Stimulated activated CD8-positive, alpha-beta memory T cell treated with anti-CD3 and anti-CD28 coated beads, Interleukin-4, amount 100 ng/mL, for 1 hour (primary cell): ENCODE measurements around the gene GPR161.
"Not testable (repeated sequence)": the region's sequence is repeated elsewhere in the genome, so short reads cannot be mapped to it uniquely, and the experiment has no call there.

Source experiments
- DNase-seq, 2 donors: peaks; one replicate each; pipeline ENCODE4 v3.0.0-alpha.2; 2020; ENCODE audit warnings: low read depth in 2 of 2, low spot score in 1 of 2

The GPR161 gene

GRCh38 chr1:168088511-168089325, 48.0 kb downstream of the GPR161 start:
- DNase-seq = no peak

DNA sequence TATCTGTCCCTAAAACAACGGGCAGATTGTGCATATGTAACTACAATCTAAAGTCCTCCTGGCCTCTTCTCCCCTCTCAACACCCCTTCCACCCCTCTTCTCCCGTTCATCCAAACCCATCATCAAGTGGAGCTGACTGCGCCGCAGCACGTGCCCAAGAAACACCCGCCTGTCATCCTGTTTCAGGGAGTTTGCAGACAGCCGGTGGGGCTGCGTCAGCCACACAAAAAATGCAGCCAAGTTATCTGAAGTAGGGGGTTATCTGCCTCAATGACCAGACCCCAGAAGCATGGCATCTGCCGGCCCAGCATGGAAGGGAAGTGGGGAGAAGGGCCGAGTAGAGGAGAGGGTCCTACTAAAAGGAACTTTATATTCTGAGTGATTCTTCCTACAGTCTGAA, 49.0 kb downstream of the GPR161 start:
- no peak for DNase-seq

DNA sequence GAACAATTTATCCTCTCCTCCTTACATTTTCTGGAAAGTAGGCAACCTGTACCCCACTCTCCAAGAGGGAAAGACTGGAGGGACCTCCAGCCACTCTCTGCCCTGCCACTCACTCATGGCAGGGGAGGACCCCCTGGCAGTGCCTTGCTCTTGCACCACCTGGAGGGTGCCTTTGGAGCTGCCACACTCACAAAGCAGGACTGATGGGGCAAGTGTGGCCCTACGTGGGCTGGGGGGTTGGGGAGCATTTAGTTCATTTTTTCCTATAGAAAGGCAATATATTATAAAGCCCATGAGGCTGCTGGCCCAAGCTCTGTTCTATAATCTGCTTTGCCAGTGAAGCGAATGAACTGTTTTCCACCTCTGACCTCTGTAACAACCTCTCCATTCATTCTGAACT, 50.3 kb downstream of the GPR161 start:
- no peak for DNase-seq

DNA sequence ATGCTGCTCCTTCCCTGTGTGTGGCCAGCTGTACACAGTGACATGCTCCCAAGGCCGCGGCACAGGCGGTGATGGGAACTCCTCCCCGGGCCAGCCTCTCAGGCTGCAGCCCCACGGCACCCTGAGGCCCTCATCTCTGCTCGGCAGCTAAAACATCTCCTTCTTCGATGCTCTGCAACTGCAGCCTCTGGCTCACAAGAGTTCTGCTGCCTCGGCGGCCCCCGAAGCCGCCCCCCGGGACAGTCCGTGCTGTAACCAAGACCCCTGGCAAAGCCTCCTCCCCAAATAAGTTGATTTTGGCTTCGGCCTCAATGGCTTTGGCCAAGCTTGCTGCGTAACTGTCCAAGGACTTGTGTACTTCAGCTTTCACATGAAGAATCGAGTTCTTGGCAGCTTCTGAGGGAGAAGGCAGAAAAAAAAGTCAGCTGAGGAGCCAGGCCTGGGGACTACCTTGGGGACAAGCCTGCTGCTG, 51.3 kb downstream of the GPR161 start:
- no peak for DNase-seq

DNA sequence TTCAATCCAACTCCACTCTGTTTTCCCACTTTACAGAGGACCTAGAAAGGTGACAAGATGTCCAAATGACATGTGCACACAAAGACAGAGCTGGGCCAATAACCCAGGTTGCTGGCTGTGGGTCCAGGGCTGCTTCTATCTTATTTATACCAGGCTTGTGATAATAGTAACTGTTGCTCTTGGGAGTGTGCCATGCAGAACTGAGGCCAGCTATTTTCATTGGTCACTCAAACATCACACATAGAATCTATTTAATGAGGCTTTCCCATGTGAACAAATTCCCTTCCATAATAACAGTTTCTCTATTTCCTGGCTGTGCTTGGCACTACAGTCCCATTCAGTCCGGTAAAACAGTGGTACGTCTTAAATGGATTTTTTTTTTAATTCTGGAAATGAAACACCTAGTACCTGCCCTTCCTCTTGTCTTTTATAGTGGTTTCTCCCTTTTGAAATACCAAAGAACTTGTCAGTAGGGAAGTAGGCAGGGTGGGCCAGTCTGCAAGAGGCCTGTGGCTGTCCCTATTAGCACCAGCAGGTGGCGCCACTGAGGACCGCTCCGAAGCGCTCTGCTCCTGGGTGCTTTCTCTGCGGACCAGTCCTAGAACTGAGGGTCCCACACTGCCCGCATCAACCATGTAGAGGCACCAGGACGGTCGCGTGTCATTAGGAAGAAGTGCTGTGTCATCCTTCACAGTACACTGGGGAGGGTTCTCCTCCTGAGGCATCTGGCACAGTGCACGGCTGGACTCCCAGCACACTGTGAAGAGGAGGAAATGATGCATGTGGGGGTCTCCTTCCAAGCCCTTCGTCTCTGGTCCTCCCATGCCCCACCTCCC, 52.1 kb downstream of the GPR161 start:
- peak; percentile 19 to 22 for DNase-seq

DNA sequence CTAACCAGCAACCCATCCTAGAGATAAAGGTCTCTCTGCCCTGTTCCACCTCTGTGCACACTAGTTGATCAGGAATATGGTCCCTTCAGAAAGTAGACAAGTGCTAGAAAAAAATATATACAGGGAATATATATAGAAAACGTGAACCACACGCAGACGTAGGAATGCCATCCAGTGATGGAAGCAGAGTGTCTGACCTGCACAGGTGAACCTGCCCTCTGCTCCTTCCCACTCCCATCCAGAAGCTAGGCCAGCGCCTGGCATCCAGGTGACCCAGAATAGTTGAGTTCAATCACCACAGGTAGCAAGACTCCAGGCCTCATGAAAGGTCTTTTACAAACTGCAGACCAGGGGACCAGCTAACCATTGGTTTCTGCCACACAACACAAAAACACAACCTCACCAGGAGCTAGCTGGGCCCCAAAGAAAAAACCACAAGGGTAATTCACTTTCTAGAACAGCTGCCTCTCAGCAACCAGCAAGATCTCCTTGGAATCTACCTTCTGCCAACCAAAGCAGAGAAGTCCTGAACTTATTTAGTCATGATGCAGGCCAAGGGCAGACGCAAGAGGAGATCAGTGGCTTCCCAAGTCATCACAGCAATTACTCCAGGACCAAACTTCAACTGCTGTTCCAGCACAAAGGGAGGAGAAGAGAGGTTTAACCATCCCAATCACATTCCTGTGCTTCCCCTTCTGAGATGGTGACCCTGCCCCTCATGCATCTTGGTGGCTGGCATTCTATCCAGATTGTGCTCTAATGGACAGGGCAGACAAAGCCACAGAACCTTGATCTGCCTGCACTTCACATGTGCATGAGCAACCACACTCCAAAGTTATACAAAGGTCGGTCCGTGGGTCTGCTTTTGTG, 53.0 kb downstream of the GPR161 start:
- DNase-seq = no peak

DNA sequence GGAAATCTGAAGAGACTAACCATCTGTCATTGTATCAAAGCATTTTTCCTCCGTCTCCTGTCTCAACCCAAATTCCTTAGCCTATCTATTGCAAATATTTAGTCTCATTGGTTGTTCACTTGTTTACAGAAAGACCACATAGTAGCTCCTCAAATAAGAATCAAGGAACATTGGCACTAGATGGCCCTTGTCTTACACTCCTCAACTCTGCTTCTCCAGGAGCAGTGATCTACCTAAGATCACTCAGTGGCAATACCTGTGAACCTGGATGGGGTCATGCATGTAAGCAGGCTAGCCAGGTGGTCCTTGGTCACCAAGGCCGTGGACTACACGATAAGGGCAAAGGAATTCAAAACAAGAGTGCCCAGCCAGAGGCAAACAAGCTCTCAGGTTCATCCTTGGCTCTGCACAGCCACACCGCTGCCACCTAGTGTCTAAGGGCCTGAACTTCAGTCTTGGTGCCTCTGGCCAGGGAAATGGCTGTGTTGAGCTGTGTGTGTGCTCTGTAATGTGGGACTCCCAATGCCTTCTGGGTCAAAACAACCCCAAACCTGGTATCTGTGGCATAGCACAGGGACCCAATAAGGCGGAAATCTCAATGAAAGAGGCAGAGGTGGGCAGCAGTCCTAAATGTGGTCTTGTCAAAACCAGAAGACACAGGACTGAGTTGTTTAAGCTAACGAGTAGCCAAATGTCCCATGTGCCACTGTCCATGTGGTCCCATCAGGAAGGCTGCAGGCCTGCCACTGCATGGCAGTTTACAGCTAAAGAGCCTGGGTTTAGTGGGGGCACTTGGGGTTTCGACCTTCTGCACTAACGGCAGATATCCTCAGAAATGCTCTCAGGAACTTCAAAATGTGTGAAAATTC, 54.5 kb downstream of the GPR161 start:
- peak; percentile 17 to 38 for DNase-seq

DNA sequence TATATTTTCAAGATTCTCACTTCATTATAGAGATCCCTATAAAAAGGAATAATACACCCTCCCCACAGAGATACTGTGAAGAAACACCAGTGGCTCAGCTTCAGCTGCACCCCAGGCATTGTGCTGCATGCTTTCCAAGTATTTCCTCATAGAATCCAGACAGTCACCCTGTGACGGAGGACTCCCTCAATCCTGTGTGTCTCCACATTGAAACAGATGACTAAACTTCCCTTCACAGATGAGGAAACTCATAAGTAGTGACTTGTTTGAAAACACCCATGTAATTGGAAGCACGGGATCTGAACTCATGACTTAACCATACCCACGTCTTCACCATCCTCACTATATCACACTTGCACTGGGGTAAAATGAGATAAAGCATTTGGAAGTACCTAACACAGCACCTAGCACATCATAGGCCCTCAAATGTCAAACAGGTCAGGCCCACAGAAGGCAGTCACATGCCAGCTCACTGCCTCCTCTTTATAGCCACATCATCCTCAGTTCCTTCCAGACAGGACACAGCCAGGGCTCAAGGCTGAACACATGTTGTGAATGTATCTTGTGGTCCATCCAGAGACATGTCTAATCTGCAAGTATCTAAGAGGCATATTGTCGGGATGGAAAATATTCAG, 55.2 kb downstream of the GPR161 start:
- DNase-seq = no peak

DNA sequence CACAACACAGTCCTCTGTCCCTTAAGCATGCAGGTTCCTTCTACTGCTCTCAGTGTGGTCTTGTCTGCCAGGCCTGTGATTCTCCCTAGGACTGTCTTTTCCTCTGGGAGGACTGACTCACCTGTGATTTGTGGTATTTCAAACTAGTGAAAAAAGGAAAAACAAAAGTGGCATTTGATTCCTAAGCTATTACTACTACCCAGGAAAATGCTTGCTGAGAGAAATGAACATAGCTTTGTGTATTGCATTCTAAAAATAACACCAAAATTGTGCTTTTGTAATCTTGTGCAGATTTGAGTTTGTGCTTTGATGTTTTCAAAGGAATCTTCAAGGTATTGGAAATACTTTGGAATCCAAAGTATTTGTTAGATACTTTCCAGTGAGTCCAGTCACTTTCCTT, 57.0 kb downstream of the GPR161 start:
- DNase-seq = no peak

- DNase-seq = no peak
These were observed 67.3 kb downstream of the GPR161 start for GRCh38 chr1:168069384-168069783.

GRCh38 chr1:168065506-168065905, 71.2 kb downstream of the GPR161 start:
- no peak for DNase-seq

- no peak for DNase-seq
These were observed 72.5 kb downstream of the GPR161 start for GRCh38 chr1:168064216-168064615.

GRCh38 chr1:168057921-168058320, 78.8 kb downstream of the GPR161 start:
- no peak for DNase-seq

DNA sequence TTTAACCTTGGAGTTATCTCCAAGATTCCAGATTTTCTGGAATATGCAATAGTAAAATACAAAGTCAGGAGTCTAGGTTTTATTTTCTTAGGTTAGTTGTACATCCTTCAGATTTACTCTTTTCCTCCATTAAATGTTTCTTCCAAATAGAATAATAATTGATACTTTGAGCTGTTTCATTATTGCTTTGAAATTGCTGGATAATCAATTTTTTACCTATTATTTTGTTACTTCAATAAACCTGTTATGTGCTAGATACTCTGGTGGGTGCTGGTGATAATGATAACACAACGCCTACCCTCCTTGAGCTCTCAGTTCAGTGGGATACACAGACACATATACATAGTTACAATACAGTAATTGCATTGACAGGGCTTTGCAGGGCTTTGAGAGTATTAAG, 79.4 kb downstream of the GPR161 start:
- no peak for DNase-seq

DNA sequence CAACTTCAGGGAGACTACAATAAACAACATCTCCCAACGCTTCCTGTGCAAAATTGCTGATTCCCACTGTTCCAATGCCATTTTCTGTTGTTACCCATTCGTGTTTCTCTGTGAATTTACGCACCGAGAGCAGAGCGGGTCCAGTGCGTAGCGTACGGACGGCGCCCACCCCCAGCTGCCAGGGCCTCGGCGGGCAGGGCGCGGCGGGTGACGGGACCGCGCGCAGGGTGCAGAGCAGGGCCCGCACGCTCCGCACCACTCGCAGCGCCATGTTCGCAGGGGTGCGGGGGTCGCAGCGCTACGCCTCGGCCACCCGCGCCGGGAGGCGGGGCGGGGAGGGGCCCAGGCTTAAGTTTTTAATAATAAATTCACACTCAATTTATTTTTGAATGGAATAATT, 80.6 kb downstream of the GPR161 start:
- not testable (repeated sequence) for DNase-seq

DNA sequence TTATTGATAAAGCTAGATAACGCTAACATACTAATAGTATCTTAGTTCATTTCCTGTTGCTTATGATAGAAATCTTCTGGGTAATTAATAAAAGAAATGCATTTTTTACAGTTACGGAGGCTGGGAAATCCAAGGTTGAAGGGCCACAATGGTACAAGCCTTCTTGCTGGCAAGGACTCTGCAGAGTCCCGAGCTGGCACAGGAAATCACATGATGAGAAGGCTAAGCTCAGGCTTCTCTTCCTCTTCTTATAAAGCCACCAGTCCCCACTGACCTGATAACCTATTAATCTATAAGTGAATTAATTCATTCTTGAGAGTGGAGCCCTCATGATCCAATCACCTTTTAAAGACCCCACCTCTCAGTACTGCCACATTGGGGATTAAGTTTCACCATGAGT, 82.6 kb downstream of the GPR161 start:
- no peak for DNase-seq

DNA sequence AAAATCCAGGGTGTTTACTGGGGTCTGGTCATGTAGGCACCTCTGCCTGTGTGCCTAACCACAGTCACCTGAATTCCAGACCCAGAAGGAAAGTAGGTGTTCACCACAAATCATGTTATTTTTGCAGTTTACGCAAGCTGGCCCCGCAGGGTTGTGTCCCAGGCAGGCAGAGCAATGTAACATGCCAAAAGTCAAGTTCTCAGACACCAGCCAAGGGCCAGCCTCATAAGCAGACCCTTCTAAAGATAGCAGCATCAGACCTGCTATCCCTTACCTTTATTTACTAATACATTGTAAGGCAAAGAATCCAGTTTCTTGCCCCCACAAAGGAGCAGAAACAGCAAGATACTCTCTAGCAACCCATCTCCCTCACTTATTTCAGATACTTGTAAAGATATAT, 83.0 kb downstream of the GPR161 start:
- DNase-seq = no peak

DNA sequence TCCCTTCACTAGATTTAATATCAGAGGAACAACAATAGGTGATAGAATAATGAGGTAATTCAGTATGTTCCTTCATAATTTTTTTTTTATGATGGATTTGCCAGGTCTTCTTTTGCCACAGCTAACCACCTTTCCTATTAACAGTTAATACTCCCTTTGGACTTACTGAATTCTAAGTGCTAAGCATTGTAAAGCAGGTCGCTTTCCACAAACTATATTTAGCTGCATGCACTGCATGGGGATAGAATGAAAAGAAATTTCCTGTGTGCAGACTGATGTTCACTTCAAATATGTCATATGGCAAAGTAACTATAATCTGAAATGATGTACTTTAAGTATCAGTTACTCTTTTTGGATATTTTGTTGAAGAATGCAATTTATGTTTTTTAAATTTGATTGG, 85.8 kb downstream of the GPR161 start:
- no peak for DNase-seq

GRCh38 chr1:168050307-168050706, 86.4 kb downstream of the GPR161 start:
- DNase-seq = no peak

DNA sequence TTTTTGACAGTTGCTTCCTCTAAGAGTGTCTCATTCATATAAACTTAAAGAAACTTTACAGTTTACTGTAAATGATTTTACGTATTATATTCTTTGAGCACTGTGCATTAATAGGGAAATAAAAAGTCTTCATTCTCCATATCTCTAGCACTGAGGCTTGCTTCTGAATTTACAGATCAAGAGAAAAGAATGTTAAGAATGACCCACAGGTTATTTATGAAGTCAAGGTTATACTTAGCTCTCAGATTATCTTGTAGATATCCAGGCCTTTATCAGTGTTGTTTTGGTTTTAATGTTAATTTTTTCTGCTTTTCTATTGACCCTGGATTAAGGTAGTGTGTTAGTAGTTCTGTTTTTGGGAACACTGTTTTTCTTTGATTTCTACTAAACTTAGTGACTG, 91.4 kb downstream of the GPR161 start:
- DNase-seq = no peak
